AG04449 (cell line): ENCODE data around the gene SNCB.

Experiments
- CTCF ChIA-PET: fragments of 350-600 bp; formaldehyde crosslinking; extraction: SDS; loops from one replicate; lab custom pipeline; 2021; ENCODE audit warnings: antibody characterized with exemption; lab: Yijun Ruan, JAX
- POLR2A ChIA-PET: fragments of 400-600, 350-600 bp; formaldehyde crosslinking; extraction: SDS; loops from one replicate; lab custom pipeline; 2020; ENCODE audit warnings: antibody characterized with exemption, inconsistent platforms; lab: Yijun Ruan, JAX
- DNase-seq: peaks from one replicate; pipeline ENCODE4 v3.0.0-alpha.2; 2010; ENCODE audit warnings: low read depth, low spot score
- H3K4me3 ChIP-seq: 2 replicates; pipeline ENCODE4 v1.5.1; 2011; ENCODE audit warnings: low read depth, mild to moderate bottlenecking, control low read depth, low read length
- TF ChIP-seq, protein P1 (sequence below): IDR thresholded peaks from one replicate; pipeline ENCODE4 v1.5.1; 2011; ENCODE audit warnings: mild to moderate bottlenecking, moderate library complexity, low read length, control low read depth, inconsistent platforms; ENCODE audit not compliant: insufficient read depth; ENCODE audit errors: missing control alignments

SNCB gene

DNA sequence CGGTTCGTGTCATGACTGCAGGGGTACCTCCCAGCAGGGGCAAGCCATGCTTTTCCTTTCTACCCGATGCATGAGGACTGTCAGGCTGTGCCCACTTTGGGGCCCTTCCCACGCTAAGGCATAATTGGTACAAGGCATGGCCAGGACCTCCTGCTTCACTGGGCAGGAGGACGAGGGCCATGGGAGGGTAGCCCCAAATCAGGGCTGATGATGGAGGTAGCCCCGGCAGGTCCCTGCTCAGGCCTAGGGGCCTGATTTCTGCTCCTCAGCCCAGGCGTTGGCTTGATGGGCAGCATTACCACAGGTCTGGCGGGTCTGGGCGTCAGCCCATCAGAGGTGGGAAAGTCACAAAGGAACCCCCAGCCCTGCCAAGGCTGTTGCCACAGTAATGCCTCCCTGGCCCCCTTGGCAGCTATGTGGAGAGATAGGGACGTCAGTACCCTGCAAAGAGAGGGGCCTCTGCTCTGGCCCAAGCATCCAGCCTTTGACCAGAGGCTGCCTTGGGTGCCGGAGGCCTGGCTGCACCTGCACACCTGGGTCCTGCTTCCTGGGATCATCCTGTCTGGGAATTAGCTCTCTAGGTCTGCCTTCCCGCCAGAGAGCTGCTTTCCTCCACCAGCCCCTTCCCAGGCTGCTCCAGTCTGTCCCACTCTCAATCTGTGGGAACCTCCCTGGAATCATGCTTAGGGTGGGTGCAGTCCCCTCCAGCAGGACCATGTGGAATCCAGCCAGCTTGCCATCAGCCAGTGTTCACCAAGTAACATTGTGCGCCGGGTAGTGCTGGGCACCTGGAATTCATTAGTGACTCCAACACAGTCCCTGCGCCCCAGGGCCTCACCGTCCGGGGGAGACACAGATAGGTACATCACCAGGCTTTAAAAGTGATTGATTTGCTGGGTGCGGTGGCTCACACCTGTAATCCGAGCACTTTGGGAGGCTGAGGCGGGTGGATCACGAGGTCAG is 32.3 kb upstream of the SNCB start:
- ChIA-PET POLR2A (no interaction called here), CTCF (interaction anchor here (1.0 to 7.4 kb wide), 4 partner anchors 13 to 450 kb away, joined by 3 to 207 read pairs (median 122); partner anchors contain the start of gene TSPAN17)
- TF ChIP-seq, protein P1, sequence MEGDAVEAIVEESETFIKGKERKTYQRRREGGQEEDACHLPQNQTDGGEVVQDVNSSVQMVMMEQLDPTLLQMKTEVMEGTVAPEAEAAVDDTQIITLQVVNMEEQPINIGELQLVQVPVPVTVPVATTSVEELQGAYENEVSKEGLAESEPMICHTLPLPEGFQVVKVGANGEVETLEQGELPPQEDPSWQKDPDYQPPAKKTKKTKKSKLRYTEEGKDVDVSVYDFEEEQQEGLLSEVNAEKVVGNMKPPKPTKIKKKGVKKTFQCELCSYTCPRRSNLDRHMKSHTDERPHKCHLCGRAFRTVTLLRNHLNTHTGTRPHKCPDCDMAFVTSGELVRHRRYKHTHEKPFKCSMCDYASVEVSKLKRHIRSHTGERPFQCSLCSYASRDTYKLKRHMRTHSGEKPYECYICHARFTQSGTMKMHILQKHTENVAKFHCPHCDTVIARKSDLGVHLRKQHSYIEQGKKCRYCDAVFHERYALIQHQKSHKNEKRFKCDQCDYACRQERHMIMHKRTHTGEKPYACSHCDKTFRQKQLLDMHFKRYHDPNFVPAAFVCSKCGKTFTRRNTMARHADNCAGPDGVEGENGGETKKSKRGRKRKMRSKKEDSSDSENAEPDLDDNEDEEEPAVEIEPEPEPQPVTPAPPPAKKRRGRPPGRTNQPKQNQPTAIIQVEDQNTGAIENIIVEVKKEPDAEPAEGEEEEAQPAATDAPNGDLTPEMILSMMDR, result no peak
- DNase-seq, result no peak
- H3K4me3 ChIP-seq, result no peak overlapping the region

DNA sequence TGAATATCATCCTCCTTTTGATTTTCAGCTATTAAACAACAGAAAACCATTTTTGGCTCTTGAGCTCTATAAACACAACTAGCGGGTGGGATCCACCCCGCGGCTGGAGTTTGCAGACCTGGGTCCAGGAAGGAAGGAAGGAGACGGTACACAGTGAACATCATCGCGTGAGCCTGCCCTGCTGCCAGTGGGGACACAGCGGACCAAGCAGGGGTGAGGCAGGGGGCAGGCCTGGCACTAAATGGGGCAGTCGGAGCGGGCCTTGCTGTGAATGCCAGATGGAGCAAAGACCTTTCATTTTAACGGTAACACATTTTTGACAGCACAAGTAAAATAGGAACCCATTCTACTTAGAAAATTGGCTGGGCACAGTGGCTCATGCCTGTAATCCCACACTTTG is 31.3 kb upstream of the SNCB start:
- DNase-seq, result no peak
- CTCF ChIA-PET, result interaction anchor here (0.8 to 7.4 kb wide), 25 partner anchors 8 to 451 kb away, joined by 3 to 207 read pairs (median 9); partner anchors contain the start of genes EIF4E1B, HK3, SNCB and TSPAN17
- TF ChIP-seq, protein P1, result no peak
- H3K4me3 ChIP-seq, result no peak overlapping the region
- POLR2A ChIA-PET, result no interaction called here

DNA sequence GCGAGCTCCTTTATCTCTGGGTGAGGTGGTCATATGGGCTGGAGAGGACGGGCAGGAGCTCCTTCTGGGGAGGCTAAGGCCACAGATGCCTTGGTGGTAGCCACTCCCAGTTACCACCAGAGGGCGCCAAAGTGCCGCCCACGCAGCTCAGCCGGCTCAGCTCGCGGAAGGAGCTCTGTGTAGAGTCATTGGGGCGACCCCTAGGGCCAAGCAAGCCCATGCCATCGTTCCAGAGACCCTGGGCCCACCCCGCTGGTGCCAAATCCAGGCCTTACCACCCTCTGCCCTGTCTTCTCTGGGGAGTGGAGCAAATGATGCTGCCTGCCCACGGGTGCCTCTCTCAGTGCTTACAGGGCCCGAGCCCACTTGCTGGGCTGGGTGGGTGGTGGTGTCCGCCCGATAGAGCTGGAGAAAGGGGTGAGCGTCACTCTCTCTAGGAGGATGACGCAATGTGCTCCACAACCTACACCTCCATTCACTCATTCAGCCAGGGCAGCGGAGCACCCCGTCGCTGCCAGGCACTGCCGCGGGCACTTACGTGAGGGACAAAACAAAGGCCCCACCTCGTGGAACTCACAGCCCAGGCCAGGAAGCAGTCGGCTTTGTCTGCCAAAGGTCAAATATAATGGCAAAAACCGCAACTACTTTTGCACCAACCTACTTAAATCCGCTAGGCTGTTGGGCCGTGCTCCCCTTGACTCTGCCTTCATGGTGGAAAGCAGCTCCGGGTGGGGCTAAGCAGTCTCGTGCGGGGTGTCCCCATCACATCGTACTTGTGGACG is 30.7 kb upstream of the SNCB start:
- no peak for DNase-seq
- TF ChIP-seq, protein P1, result peak; percentile 97
- H3K4me3 ChIP-seq, result no peak overlapping the region
- ChIA-PET POLR2A (interaction anchor here (0.8 kb wide), 1 partner anchor 8 kb away, joined by 3 read pairs; no protein-coding TSS in a partner anchor), CTCF (interaction anchor here (0.6 to 7.4 kb wide), 83 partner anchors 9 to 641 kb away, joined by 3 to 207 read pairs (median 4); partner anchors contain the start of genes EIF4E1B, FGFR4, HK3 and SNCB)

DNA sequence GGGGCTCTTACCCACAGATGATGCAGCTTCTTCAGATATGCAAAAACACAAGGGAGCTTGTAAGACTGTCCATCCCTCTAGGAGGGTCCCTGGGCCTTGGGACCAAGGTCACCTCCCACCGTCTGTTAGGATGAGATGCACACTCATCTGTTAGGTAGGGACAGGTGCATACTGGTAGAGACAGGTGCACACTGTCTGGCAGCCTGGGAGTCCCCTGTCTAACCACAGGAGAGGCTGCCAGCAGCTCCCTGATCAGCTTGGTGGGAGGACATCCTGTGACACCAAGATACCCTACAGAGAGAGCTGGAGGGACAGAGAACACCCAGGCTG is 30.2 kb upstream of the SNCB start:
- ChIA-PET CTCF (interaction anchor here (0.6 to 7.4 kb wide), 81 partner anchors 9 to 641 kb away, joined by 3 to 207 read pairs (median 4); partner anchors contain the start of genes EIF4E1B, FGFR4, HK3 and SNCB), POLR2A (interaction anchor here (0.8 kb wide), 1 partner anchor 9 kb away, joined by 3 read pairs; no protein-coding TSS in a partner anchor)
- DNase-seq, result no peak
- TF ChIP-seq, protein P1, result no peak
- H3K4me3 ChIP-seq, result no peak overlapping the region

DNA sequence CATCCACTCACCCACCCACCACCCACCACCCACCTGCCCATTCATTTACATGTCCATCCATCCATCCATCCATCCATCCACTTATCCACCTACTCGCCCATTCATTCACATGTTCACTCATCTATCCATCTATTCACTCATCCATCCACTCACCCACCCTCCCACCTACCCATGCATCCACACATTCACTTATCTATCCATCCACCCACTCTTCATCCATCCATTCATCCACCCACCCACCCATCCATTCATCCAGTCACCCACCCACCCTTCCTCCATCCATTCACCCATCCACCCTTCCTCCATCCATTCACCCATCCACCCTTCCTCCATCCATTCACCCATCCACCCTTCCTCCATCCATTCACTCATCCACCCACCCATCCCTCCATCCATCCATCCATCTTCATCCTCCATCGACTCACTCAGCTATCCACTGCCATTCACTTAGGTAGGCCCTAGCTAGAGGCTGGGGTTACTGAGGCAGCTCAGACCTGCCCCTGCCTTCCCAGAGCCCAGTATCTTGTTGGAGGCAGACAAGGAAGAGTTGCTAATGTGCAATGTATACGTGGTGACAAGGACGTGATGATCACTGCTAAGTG is 29.6 kb upstream of the SNCB start:
- no peak overlapping the region for H3K4me3 ChIP-seq
- POLR2A ChIA-PET, result no interaction called here
- TF ChIP-seq, protein P1, result no peak
- CTCF ChIA-PET, result interaction anchor here (0.6 to 7.4 kb wide), 83 partner anchors 10 to 642 kb away, joined by 3 to 207 read pairs (median 4); partner anchors contain the start of genes EIF4E1B, FGFR4, HK3 and SNCB
- no peak for DNase-seq
